A549 (cell line): ENCODE measurements around the gene TNIK. TPM values are rescaled to one million over a fixed set of nuclear protein-coding genes. Genes with fewer than 3 reads are reported as not detected.

Experiments
- ATAC-seq, 2 experiments: fragments of 200-7000 bp in 1 of 2; fragments of >200 bp in 1 of 2; cut with Nextera tagmentation in 1 of 2; cut with Tn5 transposase in 1 of 2; 3 replicates each; pipeline versions ENCODE4 v1.8.0 to v1.9.1; 2018 to 2020; ENCODE audit warnings: mild to moderate bottlenecking in 1 of 2, moderate library complexity in 1 of 2
- CTCF ChIA-PET: fragments of 300-600 bp; sonication (Branson Sonifier 250); formaldehyde crosslinking; extraction: SDS; loops from one replicate; lab custom pipeline; 2021; ENCODE audit warnings: antibody characterized with exemption, inconsistent platforms; lab: Yijun Ruan, JAX
- POLR2A ChIA-PET: fragments of 350-600 bp; formaldehyde crosslinking; extraction: SDS; loops from one replicate; lab custom pipeline; 2021; ENCODE audit warnings: antibody characterized with exemption, inconsistent platforms; lab: Yijun Ruan, JAX
- DNase-seq, 2 experiments: peaks; one replicate each; pipeline versions ENCODE4 v3.0.0 to v3.0.0-alpha.2; 2011 to 2016; ENCODE audit warnings: low read depth in 1 of 2, low spot score in 1 of 2
- FAIRE-seq: peaks from 2 replicates; lab custom pipeline; 2011; peaks lifted over from hg19 to GRCh38; lab: Jason Lieb, UNC
- H3K27ac ChIP-seq, 2 experiments: fragments of >200 bp; sonication (Bioruptor Twin); formaldehyde crosslinking; 3 replicates each; pipeline ENCODE4 v1.5.1; 2016 to 2017
- H3K4me1 ChIP-seq: fragments of >200 bp; sonication (Bioruptor Twin); formaldehyde crosslinking; 3 replicates; pipeline ENCODE4 v1.6.1; 2016
- H3K4me2 ChIP-seq: fragments of >200 bp; sonication (Bioruptor Twin); formaldehyde crosslinking; 3 replicates; pipeline ENCODE4 v1.6.1; 2016
- H3K4me3 ChIP-seq: fragments of >200 bp; sonication (Bioruptor Twin); formaldehyde crosslinking; 3 replicates; pipeline ENCODE4 v1.5.1; 2016
- H3K9me3 ChIP-seq: fragments of >200 bp; sonication (Bioruptor Twin); formaldehyde crosslinking; 3 replicates; pipeline ENCODE4 v1.6.1; 2016
- BHLHE40 ChIP-seq: IDR thresholded peaks from 2 replicates; pipeline ENCODE4 v1.6.1; 2012; ENCODE audit warnings: low read depth, low read length, inconsistent platforms
- CBX2 ChIP-seq: fragments of 200-600 bp; sonication (generic); IDR thresholded peaks from 2 replicates; pipeline ENCODE4 v1.6.1; 2016; ENCODE audit warnings: low read depth, mild to moderate bottlenecking, borderline replicate concordance
- CHD4 ChIP-seq: fragments of 200-600 bp; sonication (generic); IDR thresholded peaks from 2 replicates; pipeline ENCODE4 v1.6.1; 2016; ENCODE audit warnings: antibody characterized with exemption, mild to moderate bottlenecking, borderline replicate concordance
- E2F6 ChIP-seq: IDR thresholded peaks from 2 replicates; pipeline ENCODE4 v1.6.1; 2012; ENCODE audit warnings: low read depth, borderline replicate concordance
- EHF ChIP-seq: fragments of 250-450 bp; sonication (Bioruptor Pico); IDR thresholded peaks from 2 replicates; pipeline ENCODE4 v1.5.0; 2020; ENCODE audit warnings: mild to moderate bottlenecking
- EHMT2 ChIP-seq: fragments of 200-600 bp; sonication (generic); IDR thresholded peaks from 2 replicates; pipeline ENCODE4 v1.6.1; 2016; ENCODE audit warnings: antibody characterized with exemption, low read depth, mild to moderate bottlenecking, moderate library complexity
- ESRRA ChIP-seq: fragments of 150-350 bp; IDR thresholded peaks from 2 replicates; pipeline ENCODE4 v1.6.1; 2014; ENCODE audit warnings: mild to moderate bottlenecking, low read length, borderline replicate concordance
- FOSB ChIP-seq: fragments of 250-450 bp; sonication (Bioruptor Pico); IDR thresholded peaks from 2 replicates; pipeline ENCODE4 v1.5.0; 2020; ENCODE audit warnings: mild to moderate bottlenecking, moderate library complexity
- HOXB13 ChIP-seq: fragments of 250-450 bp; sonication (Bioruptor Pico); IDR thresholded peaks from 2 replicates; pipeline ENCODE4 v1.5.0; 2020; ENCODE audit warnings: low read depth, mild to moderate bottlenecking, moderate library complexity
- KDM5A ChIP-seq: fragments of 200-600 bp; sonication (generic); IDR thresholded peaks from 2 replicates; pipeline ENCODE4 v1.6.1; 2016; ENCODE audit warnings: antibody characterized with exemption, mild to moderate bottlenecking
- MAFK ChIP-seq: fragments of 450-650 bp; IDR thresholded peaks from 2 replicates; pipeline ENCODE4 v1.6.1; 2014; ENCODE audit not compliant: partially characterized antibody
- MAZ ChIP-seq: fragments of 150-350 bp; IDR thresholded peaks from 2 replicates; pipeline ENCODE4 v1.6.1; 2014; ENCODE audit warnings: antibody characterized with exemption, low read depth, low read length, borderline replicate concordance
- MYC ChIP-seq: IDR thresholded peaks from 2 replicates; pipeline ENCODE4 v1.6.1; 2012; ENCODE audit warnings: mild to moderate bottlenecking, inconsistent platforms, low read length, improper control_type of control experiment, borderline replicate concordance
- PBX3 ChIP-seq: IDR thresholded peaks from 2 replicates; pipeline ENCODE4 v1.6.1; 2012
- POLR2A ChIP-seq: IDR thresholded peaks from 2 replicates; pipeline ENCODE4 v1.6.1; 2012; ENCODE audit warnings: mild to moderate bottlenecking, low read length
- RAD21 ChIP-seq, 2 experiments: fragments of >200 bp in 1 of 2; sonication (Bioruptor Twin) in 1 of 2; formaldehyde crosslinking in 1 of 2; IDR thresholded peaks in 1 of 2; conservative IDR thresholded peaks in 1 of 2; 2 replicates in 1 of 2; 3 replicates in 1 of 2; pipeline ENCODE4 v1.6.1; 2012 to 2018; ENCODE audit warnings: inconsistent platforms in 1 of 2
- RFX5 ChIP-seq: fragments of 450-650 bp; IDR thresholded peaks from 2 replicates; pipeline ENCODE4 v1.7.1; 2014; ENCODE audit warnings: antibody characterized with exemption, mild to moderate bottlenecking, moderate library complexity
- SREBF2 ChIP-seq: fragments of 450-650 bp; IDR thresholded peaks from 2 replicates; pipeline ENCODE4 v1.6.1; 2014; ENCODE audit warnings: mild to moderate bottlenecking, moderate library complexity
- TP53 ChIP-seq: fragments of 250-450 bp; sonication (Bioruptor Pico); IDR thresholded peaks from 2 replicates; pipeline ENCODE4 v1.5.0; 2021; ENCODE audit warnings: mild to moderate bottlenecking, moderate library complexity
- USF2 ChIP-seq: fragments of 450-650 bp; IDR thresholded peaks from 2 replicates; pipeline ENCODE4 v1.6.1; 2014; ENCODE audit warnings: antibody characterized with exemption
- ZC3H11A ChIP-seq: fragments of 450-650 bp; IDR thresholded peaks from 2 replicates; pipeline ENCODE4 v1.6.1; 2014; ENCODE audit warnings: antibody characterized with exemption, mild to moderate bottlenecking
- WGBS: methylation state at CpG from one replicate; pipeline ENCODE4 v1.1.6; 2017; ENCODE audit errors: missing lambda C conversion rate; 5-methylcytosine and 5-hydroxymethylcytosine counted together
- polyA plus RNA-seq, 4 experiments: library from polyadenylated mRNA; depleted of rRNA in 3 of 4; stranded (reverse); fragments of >200 nt; fragmentation: RNase III in 1 of 4; extraction: RNeasy Plus Mini Kit Qiagen cat#74134 plus additional on column Dnase treatment in 1 of 4; gene quantifications; 2 replicates in 3 of 4; 3 replicates in 1 of 4; pipeline ENCODE4 v1.2.3, GENCODE V29; 2011 to 2017
- TF ChIP-seq, protein P1 (sequence below): fragments of 150-350 bp; IDR thresholded peaks from 2 replicates; pipeline ENCODE4 v1.6.1; 2014; ENCODE audit warnings: low read depth, mild to moderate bottlenecking, low read length
- TF ChIP-seq, protein P2 (sequence below): fragments of >200 bp; sonication (Bioruptor Twin); formaldehyde crosslinking; IDR thresholded peaks from 2 replicates; pipeline ENCODE4 v1.6.1; 2016
- TF ChIP-seq, protein P3 (sequence below): fragments of >200 bp; sonication (Bioruptor Twin); formaldehyde crosslinking; IDR thresholded peaks from 3 replicates; pipeline ENCODE4 v1.5.1; 2016

The TNIK gene
- polyA plus RNA-seq, 2 of the 4 experiments (the other 2 are of a cell fraction): 1.6 to 1.8 TPM

GRCh38 chr3:171228240-171228639 lies 232.0 kb downstream of the TNIK start:
- ATAC-seq (no peak), DNase-seq (no peak), FAIRE-seq (no peak)
- CTCF ChIA-PET: no interaction called here
- Histone ChIP-seq H3K4me1 (no peaks in the 10 kb centered on the region), H3K4me3 (no peak overlapping the region), H3K4me2 (no peak overlapping the region), H3K27ac (no peak overlapping the region), H3K9me3 (no peaks in the 10 kb centered on the region)
- POLR2A ChIA-PET: no interaction called here
- no peak for TF ChIP-seq RFX5
- TF ChIP-seq MAFK: no peak
- no peak for TF ChIP-seq TP53 (CRISPR knock-in tag)
- no peak for TF ChIP-seq ZC3H11A
- WGBS: 51% methylated on average over 4 of the region's 4 CpGs

- Histone ChIP-seq H3K4me2 (no peak overlapping the region), H3K4me1 (no peaks in the 10 kb centered on the region)
- CTCF ChIA-PET: no interaction called here
- no peak for TF ChIP-seq PBX3
- TF ChIP-seq, all 56 proteins: peak for 0
- DNase-seq (no peak), ATAC-seq (no peak), FAIRE-seq (no peak)
- Histone ChIP-seq H3K4me3 (no peak overlapping the region), H3K27ac (no peak overlapping the region), H3K9me3 (no peaks in the 10 kb centered on the region)
- POLR2A ChIA-PET: no interaction called here
- 75% methylated on average over 3 of the region's 3 CpGs for WGBS
These were observed 232.4 kb downstream of the TNIK start for GRCh38 chr3:171227828-171228227.

DNA sequence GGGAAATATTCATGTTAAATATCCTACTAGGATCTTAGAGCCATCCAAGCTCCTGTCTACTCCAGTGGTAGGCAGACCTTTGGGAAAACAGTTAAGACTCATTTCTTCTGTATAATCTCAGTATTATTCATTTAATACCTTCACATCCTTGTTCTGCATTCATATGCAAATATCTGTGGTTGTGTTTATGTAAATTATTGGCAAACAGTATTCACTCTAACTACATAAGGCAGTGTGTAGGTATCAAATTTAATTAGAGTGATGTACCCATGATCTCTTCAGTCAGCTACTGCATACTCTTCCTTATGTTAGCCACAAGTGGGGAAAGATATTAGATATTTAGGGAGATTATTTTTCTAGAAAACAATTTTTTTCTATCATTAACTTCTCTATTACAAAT lies 232.8 kb downstream of the TNIK start:
- no peak for TF ChIP-seq MYC
- no peak for TF ChIP-seq USF2
- no peak for TF ChIP-seq MAFK
- DNase-seq (no peak), ATAC-seq (no peak), FAIRE-seq (no peak)
- Histone ChIP-seq H3K4me1 (no peaks in the 10 kb centered on the region), H3K4me2 (no peak overlapping the region), H3K27ac (no peak overlapping the region), H3K9me3 (no peaks in the 10 kb centered on the region), H3K4me3 (no peak overlapping the region)
- POLR2A ChIA-PET: no interaction called here
- CTCF ChIA-PET: no interaction called here

- ChIA-PET CTCF (no interaction called here), POLR2A (no interaction called here)
- no peaks in the 10 kb centered on the region for H3K9me3 ChIP-seq
- TF ChIP-seq EHMT2 (no peak), SREBF2 (no peak), HOXB13 (CRISPR knock-in tag) (no peak), MAZ (no peak), EHF (CRISPR knock-in tag) (no peak), BHLHE40 (no peak), ESRRA (no peak), TP53 (CRISPR knock-in tag) (no peak), FOSB (CRISPR knock-in tag) (no peak), E2F6 (no peak)
- TF ChIP-seq, all 56 proteins: peak for 0
- no peaks in the 10 kb centered on the region for H3K4me1 ChIP-seq
- H3K4me3 ChIP-seq: no peak overlapping the region
- DNase-seq (no peak), ATAC-seq (no peak), FAIRE-seq (no peak)
- 35% methylated on average over 2 of the region's 2 CpGs for WGBS
- no peak overlapping the region for H3K27ac ChIP-seq
- no peak overlapping the region for H3K4me2 ChIP-seq
These were observed 233.4 kb downstream of the TNIK start for GRCh38 chr3:171226794-171227193.

- Histone ChIP-seq H3K4me2 (no peak overlapping the region), H3K4me1 (no peaks in the 10 kb centered on the region), H3K4me3 (no peak overlapping the region), H3K9me3 (no peaks in the 10 kb centered on the region), H3K27ac (no peak overlapping the region)
- ATAC-seq: no peak
- DNase-seq: no peak
- ChIA-PET CTCF (no interaction called here), POLR2A (no interaction called here)
- no peak for FAIRE-seq
- 48% methylated on average over 1 of the region's 1 CpG for WGBS
- TF ChIP-seq CHD4: no peak
- TF ChIP-seq FOSB (CRISPR knock-in tag): no peak
- no peak for TF ChIP-seq ZC3H11A
- TF ChIP-seq, protein P1, sequence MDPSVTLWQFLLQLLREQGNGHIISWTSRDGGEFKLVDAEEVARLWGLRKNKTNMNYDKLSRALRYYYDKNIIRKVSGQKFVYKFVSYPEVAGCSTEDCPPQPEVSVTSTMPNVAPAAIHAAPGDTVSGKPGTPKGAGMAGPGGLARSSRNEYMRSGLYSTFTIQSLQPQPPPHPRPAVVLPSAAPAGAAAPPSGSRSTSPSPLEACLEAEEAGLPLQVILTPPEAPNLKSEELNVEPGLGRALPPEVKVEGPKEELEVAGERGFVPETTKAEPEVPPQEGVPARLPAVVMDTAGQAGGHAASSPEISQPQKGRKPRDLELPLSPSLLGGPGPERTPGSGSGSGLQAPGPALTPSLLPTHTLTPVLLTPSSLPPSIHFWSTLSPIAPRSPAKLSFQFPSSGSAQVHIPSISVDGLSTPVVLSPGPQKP: no peak
- TF ChIP-seq, protein P2, sequence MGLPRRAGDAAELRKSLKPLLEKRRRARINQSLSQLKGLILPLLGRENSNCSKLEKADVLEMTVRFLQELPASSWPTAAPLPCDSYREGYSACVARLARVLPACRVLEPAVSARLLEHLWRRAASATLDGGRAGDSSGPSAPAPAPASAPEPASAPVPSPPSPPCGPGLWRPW: no peak
- TF ChIP-seq, protein P3, sequence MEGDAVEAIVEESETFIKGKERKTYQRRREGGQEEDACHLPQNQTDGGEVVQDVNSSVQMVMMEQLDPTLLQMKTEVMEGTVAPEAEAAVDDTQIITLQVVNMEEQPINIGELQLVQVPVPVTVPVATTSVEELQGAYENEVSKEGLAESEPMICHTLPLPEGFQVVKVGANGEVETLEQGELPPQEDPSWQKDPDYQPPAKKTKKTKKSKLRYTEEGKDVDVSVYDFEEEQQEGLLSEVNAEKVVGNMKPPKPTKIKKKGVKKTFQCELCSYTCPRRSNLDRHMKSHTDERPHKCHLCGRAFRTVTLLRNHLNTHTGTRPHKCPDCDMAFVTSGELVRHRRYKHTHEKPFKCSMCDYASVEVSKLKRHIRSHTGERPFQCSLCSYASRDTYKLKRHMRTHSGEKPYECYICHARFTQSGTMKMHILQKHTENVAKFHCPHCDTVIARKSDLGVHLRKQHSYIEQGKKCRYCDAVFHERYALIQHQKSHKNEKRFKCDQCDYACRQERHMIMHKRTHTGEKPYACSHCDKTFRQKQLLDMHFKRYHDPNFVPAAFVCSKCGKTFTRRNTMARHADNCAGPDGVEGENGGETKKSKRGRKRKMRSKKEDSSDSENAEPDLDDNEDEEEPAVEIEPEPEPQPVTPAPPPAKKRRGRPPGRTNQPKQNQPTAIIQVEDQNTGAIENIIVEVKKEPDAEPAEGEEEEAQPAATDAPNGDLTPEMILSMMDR: no peak
- TF ChIP-seq KDM5A: no peak
- TF ChIP-seq POLR2A: no peak
- TF ChIP-seq CBX2: no peak
- TF ChIP-seq BHLHE40: no peak
- TF ChIP-seq RAD21 (conservative IDR thresholded peaks at IDR 0.05 in 1 of 2, IDR thresholded peaks at IDR 0.05 in 1 of 2): no peak
These were observed 234.5 kb downstream of the TNIK start for GRCh38 chr3:171225708-171226107.
